ENCODE results near the gene NALCN. TPM values are rescaled to one million over a fixed set of nuclear protein-coding genes. Genes with fewer than 3 reads are reported as not detected.

The NALCN gene
- total and polyA plus RNA-seq, 8 donors = 0.26 to 1.9 (median 0.74) TPM

DNA sequence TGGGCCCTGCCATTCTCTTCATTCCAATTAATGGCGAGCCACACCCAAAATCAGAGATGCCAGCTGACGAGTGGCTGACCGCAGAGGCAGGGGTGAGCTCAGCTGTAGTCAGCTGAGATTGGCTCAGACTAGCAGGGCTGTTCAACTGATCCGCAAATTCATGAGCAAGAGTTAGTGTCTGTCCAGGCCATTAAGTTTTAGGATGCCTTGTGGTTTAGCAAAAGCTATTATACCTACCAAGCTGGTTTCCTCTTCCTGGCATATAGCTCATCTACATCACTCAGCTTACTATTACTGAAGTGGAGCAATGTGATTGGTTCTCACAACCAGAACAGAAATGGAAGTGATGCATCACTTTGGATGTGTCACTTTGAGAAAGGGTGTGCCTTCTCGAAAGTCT is 148.7 kb downstream of the NALCN start:
- Histone ChIP-seq H3K4me1 (no peaks in the 10 kb centered on the region), H3K27me3 (no peaks in the 10 kb centered on the region), H3K4me3 (no peak overlapping the region), H3K9me3 (peaks cover 0 to 3% of the 10 kb centered on the region in 2 donors), H3K27ac (no peak overlapping the region), H3K36me3 (no peaks in the 10 kb centered on the region)
- DNase-seq (no peak), ATAC-seq (no peak)
- TF ChIP-seq, protein P1, sequence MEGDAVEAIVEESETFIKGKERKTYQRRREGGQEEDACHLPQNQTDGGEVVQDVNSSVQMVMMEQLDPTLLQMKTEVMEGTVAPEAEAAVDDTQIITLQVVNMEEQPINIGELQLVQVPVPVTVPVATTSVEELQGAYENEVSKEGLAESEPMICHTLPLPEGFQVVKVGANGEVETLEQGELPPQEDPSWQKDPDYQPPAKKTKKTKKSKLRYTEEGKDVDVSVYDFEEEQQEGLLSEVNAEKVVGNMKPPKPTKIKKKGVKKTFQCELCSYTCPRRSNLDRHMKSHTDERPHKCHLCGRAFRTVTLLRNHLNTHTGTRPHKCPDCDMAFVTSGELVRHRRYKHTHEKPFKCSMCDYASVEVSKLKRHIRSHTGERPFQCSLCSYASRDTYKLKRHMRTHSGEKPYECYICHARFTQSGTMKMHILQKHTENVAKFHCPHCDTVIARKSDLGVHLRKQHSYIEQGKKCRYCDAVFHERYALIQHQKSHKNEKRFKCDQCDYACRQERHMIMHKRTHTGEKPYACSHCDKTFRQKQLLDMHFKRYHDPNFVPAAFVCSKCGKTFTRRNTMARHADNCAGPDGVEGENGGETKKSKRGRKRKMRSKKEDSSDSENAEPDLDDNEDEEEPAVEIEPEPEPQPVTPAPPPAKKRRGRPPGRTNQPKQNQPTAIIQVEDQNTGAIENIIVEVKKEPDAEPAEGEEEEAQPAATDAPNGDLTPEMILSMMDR (IDR thresholded peaks at IDR 0.05) = no peak
- intact Hi-C loops (cut with DNase I) = no loop called here

DNA sequence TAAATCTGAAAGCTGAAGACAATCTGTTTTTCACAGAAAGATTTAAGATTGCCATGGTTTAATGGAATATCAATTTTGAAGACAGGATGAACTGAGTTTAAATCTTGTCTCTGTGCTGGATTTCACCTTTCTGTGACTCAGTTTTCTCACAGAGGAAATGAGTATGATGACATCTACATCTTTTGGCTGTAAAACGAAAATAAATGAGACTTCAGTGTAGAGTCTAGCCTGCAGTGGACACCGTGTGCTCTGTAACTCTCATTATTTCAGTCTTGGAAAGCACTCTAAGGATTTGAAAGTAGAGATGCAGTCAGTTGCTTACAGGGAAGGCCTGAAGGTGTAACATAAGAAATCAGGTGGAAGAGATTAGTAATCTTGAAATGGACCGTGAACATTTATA is 150.4 kb downstream of the NALCN start:
- no peak for ATAC-seq
- TF ChIP-seq, protein P1 (IDR thresholded peaks at IDR 0.05) = no peak
- intact Hi-C loops (cut with DNase I) = no loop called here

DNA sequence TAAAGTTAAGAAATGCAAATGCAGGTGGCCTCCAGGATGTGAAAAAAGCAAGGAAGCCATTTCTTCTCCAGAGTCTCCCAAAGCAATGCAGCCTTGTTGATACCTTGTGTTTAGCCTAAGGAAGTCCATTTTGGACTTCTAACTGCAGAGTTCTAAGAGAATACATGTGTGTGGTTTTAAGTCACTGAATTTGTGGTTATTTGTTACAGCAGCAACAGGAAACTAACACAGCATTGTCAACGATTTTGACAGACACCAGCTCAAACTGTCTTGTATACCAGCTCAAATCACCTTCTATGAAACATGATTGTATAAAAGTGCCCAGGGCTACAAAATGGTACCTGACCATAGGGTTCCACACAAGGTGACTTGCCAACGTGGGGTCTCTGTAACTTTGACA is 151.4 kb downstream of the NALCN start:
- ATAC-seq (no peak), DNase-seq (no peak)
- Histone ChIP-seq H3K27ac (no peak overlapping the region), H3K27me3 (no peaks in the 10 kb centered on the region), H3K9me3 (no peaks in the 10 kb centered on the region), H3K4me3 (no peak overlapping the region), H3K36me3 (no peaks in the 10 kb centered on the region), H3K4me1 (no peaks in the 10 kb centered on the region)
- TF ChIP-seq, protein P1 (IDR thresholded peaks at IDR 0.05) = no peak
- intact Hi-C loops (cut with DNase I) = no loop called here

More for the DNA sequence above, 150.4 kb downstream of the NALCN start:
- H3K4me1 ChIP-seq = no peaks in the 10 kb centered on the region
- H3K27ac ChIP-seq = no peak overlapping the region
- no peak for DNase-seq
- no peak overlapping the region for H3K4me3 ChIP-seq
- no peaks in the 10 kb centered on the region for H3K36me3 ChIP-seq
- H3K27me3 ChIP-seq = no peaks in the 10 kb centered on the region
- no peaks in the 10 kb centered on the region for H3K9me3 ChIP-seq

DNA sequence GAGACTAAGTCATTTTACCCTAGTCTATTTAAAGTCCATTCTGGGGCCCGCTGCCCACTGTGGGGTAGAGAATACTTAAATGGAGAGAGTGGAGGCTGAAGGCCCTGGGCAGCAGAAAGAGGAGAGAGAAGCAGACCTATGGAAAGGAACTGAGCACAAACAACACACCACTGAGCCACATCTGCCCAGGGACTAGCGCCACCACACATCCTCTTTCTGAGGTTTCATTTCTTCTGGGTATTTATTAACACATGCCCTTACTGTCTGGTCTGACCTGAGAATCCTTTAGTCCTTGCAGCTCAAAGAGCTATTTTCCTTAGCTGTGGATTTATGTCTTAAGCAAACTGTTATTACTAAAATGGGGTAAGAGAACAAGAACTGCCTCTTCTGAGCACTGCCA is 154.0 kb downstream of the NALCN start:
- H3K4me3 ChIP-seq = no peak overlapping the region
- H3K27ac ChIP-seq = no peak overlapping the region
- H3K9me3 ChIP-seq = no peaks in the 10 kb centered on the region
- H3K36me3 ChIP-seq = no peaks in the 10 kb centered on the region
- intact Hi-C loops (cut with DNase I) = no loop called here
- H3K4me1 ChIP-seq = no peaks in the 10 kb centered on the region
- TF ChIP-seq, protein P1 (IDR thresholded peaks at IDR 0.05) = no peak
- no peak for ATAC-seq
- DNase-seq = no peak
- no peaks in the 10 kb centered on the region for H3K27me3 ChIP-seq

DNA sequence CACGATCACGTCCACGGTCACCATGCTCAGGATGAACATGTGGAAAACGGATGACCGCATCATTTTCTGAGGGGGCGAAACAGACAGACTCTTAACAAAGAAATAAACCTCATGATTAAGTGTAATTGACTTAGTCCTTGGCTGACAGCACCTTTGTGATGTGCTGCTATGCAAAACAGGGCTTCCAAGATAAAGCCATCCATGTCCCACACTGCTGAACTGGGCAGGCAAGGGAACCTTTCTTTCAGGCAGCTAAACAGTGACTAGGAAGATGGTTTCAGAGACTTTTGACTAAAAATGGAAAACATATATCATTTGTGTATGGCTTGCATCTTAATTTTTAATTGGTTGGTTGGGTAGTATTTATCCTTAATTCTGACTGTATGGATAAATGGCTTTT is 157.8 kb downstream of the NALCN start:
- Histone ChIP-seq H3K36me3 (no peaks in the 10 kb centered on the region), H3K9me3 (no peaks in the 10 kb centered on the region), H3K27ac (no peak overlapping the region), H3K4me3 (no peak overlapping the region), H3K27me3 (no peaks in the 10 kb centered on the region), H3K4me1 (no peaks in the 10 kb centered on the region)
- TF ChIP-seq, protein P1 (IDR thresholded peaks at IDR 0.05) = no peak
- no peak for DNase-seq
- ATAC-seq = no peak
- intact Hi-C loops (cut with DNase I) = no loop called here

Measured in left lung (tissue), 10 donors.